KMS-11 (cell line): ENCODE data around the gene ISYNA1.

Source experiments
- H2AFZ ChIP-seq: fragments of 200-600 bp; sonication (generic); 2 replicates; pipeline ENCODE4 v1.6.1; 2016; ENCODE audit warnings: antibody characterized with exemption, mixed run types, low read depth
- H3K27ac ChIP-seq: fragments of 200-600 bp; sonication (generic); 2 replicates; pipeline ENCODE4 v1.6.1; 2016; ENCODE audit warnings: mild to moderate bottlenecking, mixed run types
- H3K27me3 ChIP-seq: fragments of 200-600 bp; sonication (generic); 2 replicates; pipeline ENCODE4 v1.6.1; 2017; ENCODE audit warnings: mild to moderate bottlenecking, low read depth, mixed run types, moderate library complexity; ENCODE audit not compliant: insufficient read depth
- H3K36me3 ChIP-seq: fragments of 200-600 bp; sonication (generic); 2 replicates; pipeline ENCODE4 v1.6.1; 2017; ENCODE audit warnings: mild to moderate bottlenecking, mixed run types; ENCODE audit not compliant: insufficient read depth
- H3K4me1 ChIP-seq: fragments of 200-600 bp; sonication (generic); 2 replicates; pipeline ENCODE4 v1.6.1; 2016; ENCODE audit warnings: mild to moderate bottlenecking, low read depth, mixed run types; ENCODE audit not compliant: poor library complexity, severe bottlenecking
- H3K4me2 ChIP-seq: fragments of 200-600 bp; sonication (generic); 2 replicates; pipeline ENCODE4 v1.7.0; 2016; ENCODE audit warnings: mild to moderate bottlenecking, mixed run types
- H3K4me3 ChIP-seq: fragments of 200-600 bp; sonication (generic); IDR thresholded peaks from 2 replicates; pipeline ENCODE4 v1.6.1; 2017; ENCODE audit warnings: low read depth, low read length, mixed read lengths; ENCODE audit not compliant: insufficient read depth
- H3K79me2 ChIP-seq: fragments of 200-600 bp; sonication (generic); 2 replicates; pipeline ENCODE4 v1.6.1; 2016; ENCODE audit warnings: low read depth, mixed run types; ENCODE audit not compliant: insufficient read depth
- H3K9ac ChIP-seq: fragments of 200-600 bp; sonication (generic); 2 replicates; pipeline ENCODE4 v1.6.1; 2016; ENCODE audit warnings: mild to moderate bottlenecking, mixed run types
- H4K20me1 ChIP-seq: fragments of 200-600 bp; sonication (generic); 2 replicates; pipeline ENCODE4 v1.6.1; 2016; ENCODE audit warnings: mild to moderate bottlenecking, mixed run types; ENCODE audit not compliant: insufficient read depth
- CTCF ChIP-seq: fragments of 200-600 bp; sonication (generic); conservative IDR thresholded peaks from 2 replicates; pipeline ENCODE4 v1.6.1; 2017; ENCODE audit warnings: low read depth, mild to moderate bottlenecking, antibody characterized with exemption, low read length, moderate library complexity, mixed read lengths

The ISYNA1 gene

GRCh38 chr19:18419699-18420460 lies 18.1 kb downstream of the ISYNA1 start:
- H3K79me2 ChIP-seq: peaks cover 8% of the 10 kb centered on the region; the same call in 1 of the 2 replicates
- peak overlapping the region; percentile 50 for H3K9ac ChIP-seq
- peak overlapping the region; percentile 14; the same call in 1 of the 2 replicates for H2AFZ ChIP-seq
- 0 out of 2 replicates have a peak, but pooled peaks cover 11% of the 10 kb centered on the region for H3K27me3 ChIP-seq
- no peaks in the 10 kb centered on the region for H4K20me1 ChIP-seq
- H3K4me1 ChIP-seq: peaks cover 42% of the 10 kb centered on the region
- no peaks in the 10 kb centered on the region for H3K36me3 ChIP-seq
- no peak overlapping the region for H3K27ac ChIP-seq
- no peak overlapping the region for H3K4me3 ChIP-seq
- TF ChIP-seq CTCF: no peak
- peak overlapping the region; percentile 71 for H3K4me2 ChIP-seq

GRCh38 chr19:18419195-18419698 lies 18.7 kb downstream of the ISYNA1 start, which contains the start of gene SSBP4:
Gene SSBP4, plus strand, starts transcription at chr19:18419398. Its CDS starts 251 bp downstream, at chr19:18419649.
- H3K79me2 ChIP-seq: peaks cover 8% of the 10 kb centered on the region; the same call in 1 of the 2 replicates
- H3K36me3 ChIP-seq: no peaks in the 10 kb centered on the region
- no peak for TF ChIP-seq CTCF
- peak within 1 kb of the TSS; percentile 29; the same call in 1 of the 2 replicates for H2AFZ ChIP-seq
- H3K4me2 ChIP-seq: peak within 1 kb of the TSS; percentile 84
- H3K4me1 ChIP-seq: peaks cover 49% of the 10 kb centered on the region
- peak within 1 kb of the TSS; percentile 50 for H3K9ac ChIP-seq
- no peak within 1 kb of the TSS for H3K4me3 ChIP-seq
- no peaks in the 10 kb centered on the region for H4K20me1 ChIP-seq
- no peak within 1 kb of the TSS for H3K27ac ChIP-seq
- H3K27me3 ChIP-seq: 0 out of 2 replicates have a peak, but pooled peaks cover 11% of the 10 kb centered on the region

- Histone ChIP-seq H2AFZ (peak overlapping the region; percentile 29; the same call in 1 of the 2 replicates), H3K4me1 (peaks cover 51% of the 10 kb centered on the region), H3K4me3 (no peak overlapping the region), H3K27ac (no peak overlapping the region), H3K4me2 (peak overlapping the region; percentile 84), H3K27me3 (0 out of 2 replicates have a peak, but pooled peaks cover 11% of the 10 kb centered on the region), H3K79me2 (peaks cover 8% of the 10 kb centered on the region; the same call in 1 of the 2 replicates), H3K9ac (no peak overlapping the region), H4K20me1 (no peaks in the 10 kb centered on the region), H3K36me3 (no peaks in the 10 kb centered on the region)
- no peak for TF ChIP-seq CTCF
Observed at GRCh38 chr19:18418483-18419194, 19.3 kb downstream of the ISYNA1 start.

- H3K9ac ChIP-seq: no peak overlapping the region
- no peaks in the 10 kb centered on the region for H4K20me1 ChIP-seq
- peak overlapping the region; percentile 29; the same call in 1 of the 2 replicates for H2AFZ ChIP-seq
- H3K27ac ChIP-seq: no peak overlapping the region
- TF ChIP-seq CTCF: no peak
- H3K27me3 ChIP-seq: peaks cover 11% of the 10 kb centered on the region; the same call in 1 of the 2 replicates
- peaks cover 51% of the 10 kb centered on the region for H3K4me1 ChIP-seq
- H3K4me2 ChIP-seq: peak overlapping the region; percentile 84
- no peaks in the 10 kb centered on the region for H3K36me3 ChIP-seq
- H3K79me2 ChIP-seq: peaks cover 8% of the 10 kb centered on the region; the same call in 1 of the 2 replicates
- no peak overlapping the region for H3K4me3 ChIP-seq
Observed at GRCh38 chr19:18418029-18418482, 19.9 kb downstream of the ISYNA1 start.
